ENCODE measurements around the gene KRTAP10-12.

KRTAP10-12 gene

GRCh38 chr21:44736291-44737004, 39.5 kb downstream of the KRTAP10-12 start:
- H4K20me1 ChIP-seq (ENCODE audit: insufficient read depth, low read length): no peaks in the 10 kb centered on the region
- H3K36me3 ChIP-seq (replicated peaks; ENCODE audit: low read depth, low read length): no peaks in the 10 kb centered on the region
- H3K79me2 ChIP-seq (ENCODE audit: low read length): no peaks in the 10 kb centered on the region
- peaks cover 2% of the 10 kb centered on the region; the same call in 1 of the 2 replicates for H3K27me3 ChIP-seq (ENCODE audit: low read depth, low read length)
- H2AFZ ChIP-seq (ENCODE audit: low read depth, low read length): no peak overlapping the region
- H3K27ac ChIP-seq (ENCODE audit: low read length): no peak overlapping the region
- H3K4me1 ChIP-seq (ENCODE audit: low read length): no peaks in the 10 kb centered on the region
- H3K4me2 ChIP-seq (ENCODE audit: low read length): no peak overlapping the region
- TF ChIP-seq, protein P1, sequence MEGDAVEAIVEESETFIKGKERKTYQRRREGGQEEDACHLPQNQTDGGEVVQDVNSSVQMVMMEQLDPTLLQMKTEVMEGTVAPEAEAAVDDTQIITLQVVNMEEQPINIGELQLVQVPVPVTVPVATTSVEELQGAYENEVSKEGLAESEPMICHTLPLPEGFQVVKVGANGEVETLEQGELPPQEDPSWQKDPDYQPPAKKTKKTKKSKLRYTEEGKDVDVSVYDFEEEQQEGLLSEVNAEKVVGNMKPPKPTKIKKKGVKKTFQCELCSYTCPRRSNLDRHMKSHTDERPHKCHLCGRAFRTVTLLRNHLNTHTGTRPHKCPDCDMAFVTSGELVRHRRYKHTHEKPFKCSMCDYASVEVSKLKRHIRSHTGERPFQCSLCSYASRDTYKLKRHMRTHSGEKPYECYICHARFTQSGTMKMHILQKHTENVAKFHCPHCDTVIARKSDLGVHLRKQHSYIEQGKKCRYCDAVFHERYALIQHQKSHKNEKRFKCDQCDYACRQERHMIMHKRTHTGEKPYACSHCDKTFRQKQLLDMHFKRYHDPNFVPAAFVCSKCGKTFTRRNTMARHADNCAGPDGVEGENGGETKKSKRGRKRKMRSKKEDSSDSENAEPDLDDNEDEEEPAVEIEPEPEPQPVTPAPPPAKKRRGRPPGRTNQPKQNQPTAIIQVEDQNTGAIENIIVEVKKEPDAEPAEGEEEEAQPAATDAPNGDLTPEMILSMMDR (IDR thresholded peaks at IDR 0.05; ENCODE audit: low read depth, low read length): no peak
- no peak for TF ChIP-seq EZH2phosphoT487 (IDR thresholded peaks at IDR 0.05; ENCODE audit: low read depth)
- H3K9me3 ChIP-seq (ENCODE audit: insufficient read depth, low read length): no peaks in the 10 kb centered on the region
- H3K9ac ChIP-seq (ENCODE audit: low read length): no peak overlapping the region
- H3K4me3 ChIP-seq (ENCODE audit: low read length): no peak overlapping the region

- Histone ChIP-seq H4K20me1 (ENCODE audit: insufficient read depth, low read length) (no peaks in the 10 kb centered on the region), H3K4me3 (ENCODE audit: low read length) (no peak overlapping the region), H3K27ac (ENCODE audit: low read length) (no peak overlapping the region), H3K79me2 (ENCODE audit: low read length) (no peaks in the 10 kb centered on the region), H3K9ac (ENCODE audit: low read length) (no peak overlapping the region), H3K9me3 (ENCODE audit: insufficient read depth, low read length) (no peaks in the 10 kb centered on the region), H3K27me3 (ENCODE audit: low read depth, low read length) (no peaks in the 10 kb centered on the region), H3K4me2 (ENCODE audit: low read length) (no peak overlapping the region), H3K36me3 (replicated peaks; ENCODE audit: low read depth, low read length) (no peaks in the 10 kb centered on the region), H3K4me1 (ENCODE audit: low read length) (no peaks in the 10 kb centered on the region), H2AFZ (ENCODE audit: low read depth, low read length) (no peak overlapping the region)
- TF ChIP-seq EZH2phosphoT487 (IDR thresholded peaks at IDR 0.05; ENCODE audit: low read depth): no peak
- TF ChIP-seq, protein P1 (IDR thresholded peaks at IDR 0.05; ENCODE audit: low read depth, low read length): no peak
Observed at GRCh38 chr21:44737706-44738354, 40.9 kb downstream of the KRTAP10-12 start.

DNA sequence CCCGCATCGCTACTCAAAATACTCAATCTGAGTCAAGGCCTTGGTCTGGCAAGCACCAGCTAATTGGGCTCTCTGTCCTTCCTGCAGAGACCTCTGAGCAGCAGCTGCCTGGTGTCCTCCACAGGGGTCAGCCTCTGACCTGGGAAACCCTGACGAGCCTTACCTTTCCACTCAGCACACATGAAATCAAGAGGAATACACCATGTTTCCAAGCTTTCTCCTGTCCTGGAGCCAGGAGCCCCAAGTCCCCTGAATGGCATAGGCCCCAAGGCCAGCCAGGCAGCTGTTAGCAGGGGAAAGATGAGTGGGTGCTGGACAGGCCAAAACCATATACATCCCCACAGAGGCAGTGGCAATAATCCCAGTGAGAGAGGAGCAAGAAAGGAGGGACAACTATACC, 41.6 kb downstream of the KRTAP10-12 start:
- Histone ChIP-seq H3K36me3 (replicated peaks; ENCODE audit: low read depth, low read length) (no peaks in the 10 kb centered on the region), H4K20me1 (ENCODE audit: insufficient read depth, low read length) (no peaks in the 10 kb centered on the region), H3K4me1 (ENCODE audit: low read length) (no peaks in the 10 kb centered on the region), H3K4me3 (ENCODE audit: low read length) (no peak overlapping the region), H3K9ac (ENCODE audit: low read length) (no peak overlapping the region), H2AFZ (ENCODE audit: low read depth, low read length) (no peak overlapping the region), H3K79me2 (ENCODE audit: low read length) (no peaks in the 10 kb centered on the region), H3K27ac (ENCODE audit: low read length) (no peak overlapping the region), H3K4me2 (ENCODE audit: low read length) (no peak overlapping the region), H3K27me3 (ENCODE audit: low read depth, low read length) (no peaks in the 10 kb centered on the region), H3K9me3 (ENCODE audit: insufficient read depth, low read length) (no peaks in the 10 kb centered on the region)
- TF ChIP-seq EZH2phosphoT487 (IDR thresholded peaks at IDR 0.05; ENCODE audit: low read depth): no peak
- TF ChIP-seq, protein P1 (IDR thresholded peaks at IDR 0.05; ENCODE audit: low read depth, low read length): no peak

DNA sequence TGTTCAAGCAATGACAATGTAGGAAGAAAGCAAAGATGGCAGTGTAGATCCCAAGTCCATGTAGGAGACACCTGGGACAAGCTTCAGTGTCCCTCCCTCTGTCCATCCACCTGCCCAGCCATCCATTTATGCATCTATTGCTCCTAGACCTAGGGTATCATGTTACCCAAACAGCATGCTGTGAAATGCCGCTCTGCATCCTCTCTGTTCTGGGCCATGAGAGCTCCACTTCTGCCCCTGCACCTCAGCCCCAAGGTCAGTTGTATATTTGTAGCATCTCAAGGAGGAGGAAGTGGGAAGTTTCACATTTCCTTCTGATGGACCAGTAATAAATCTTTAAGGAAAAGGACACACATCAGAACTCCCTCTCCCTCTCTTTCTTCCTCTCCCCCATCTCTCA, 42.3 kb downstream of the KRTAP10-12 start:
- H3K9me3 ChIP-seq (ENCODE audit: insufficient read depth, low read length): no peaks in the 10 kb centered on the region
- no peaks in the 10 kb centered on the region for H3K27me3 ChIP-seq (ENCODE audit: low read depth, low read length)
- H3K9ac ChIP-seq (ENCODE audit: low read length): no peak overlapping the region
- no peaks in the 10 kb centered on the region for H3K79me2 ChIP-seq (ENCODE audit: low read length)
- H3K27ac ChIP-seq (ENCODE audit: low read length): no peak overlapping the region
- H3K4me3 ChIP-seq (ENCODE audit: low read length): no peak overlapping the region
- H3K4me2 ChIP-seq (ENCODE audit: low read length): no peak overlapping the region
- no peaks in the 10 kb centered on the region for H4K20me1 ChIP-seq (ENCODE audit: insufficient read depth, low read length)
- no peaks in the 10 kb centered on the region for H3K36me3 ChIP-seq (replicated peaks; ENCODE audit: low read depth, low read length)
- H2AFZ ChIP-seq (ENCODE audit: low read depth, low read length): no peak overlapping the region
- TF ChIP-seq, protein P1 (IDR thresholded peaks at IDR 0.05; ENCODE audit: low read depth, low read length): no peak
- no peak for TF ChIP-seq EZH2phosphoT487 (IDR thresholded peaks at IDR 0.05; ENCODE audit: low read depth)
- H3K4me1 ChIP-seq (ENCODE audit: low read length): no peaks in the 10 kb centered on the region
